Activated CD8-positive, alpha-beta T cell treated with anti-CD3 and anti-CD28 coated beads for 36 hours (primary cell): ENCODE results near the gene USP47. TPM values are rescaled to one million over a fixed set of nuclear protein-coding genes. Genes with fewer than 3 reads are reported as not detected.
A peak's percentile ranks its signal among the peaks of the same experiment; 100 is the strongest.
"Not testable (repeated sequence)": the region's sequence is repeated elsewhere in the genome, so short reads cannot be mapped to it uniquely, and the experiment has no call there.

Source experiments
- ATAC-seq: fragments of 200-7000 bp; cut with Tn5 transposase; one replicate; pipeline ENCODE4 v1.10.0; 2021; ENCODE audit warnings: mild to moderate bottlenecking, moderate library complexity
- CTCF ChIA-PET: fragments of 350-600 bp; sonication (Branson Sonifier 250); formaldehyde crosslinking; loops from one replicate; lab custom pipeline; 2021; ENCODE audit warnings: antibody characterized with exemption; lab: Charles Lee
- POLR2A ChIA-PET: fragments of 350-600 bp; sonication (Branson Sonifier 250); formaldehyde crosslinking; loops from one replicate; lab custom pipeline; 2021; ENCODE audit warnings: antibody characterized with exemption; lab: Charles Lee
- DNase-seq: peaks from one replicate; pipeline ENCODE4 v3.0.0-alpha.2; 2020
- H3K27ac Mint-ChIP-seq: one replicate; pipeline ENCODE4 v1.8.0; 2021; ENCODE audit warnings: mild to moderate bottlenecking, mixed read lengths
- H3K27me3 Mint-ChIP-seq: one replicate; pipeline ENCODE4 v1.8.0; 2021; ENCODE audit warnings: mixed read lengths
- H3K36me3 Mint-ChIP-seq: one replicate; pipeline ENCODE4 v1.8.0; 2021; ENCODE audit warnings: low read depth, mixed read lengths
- H3K4me1 Mint-ChIP-seq: one replicate; pipeline ENCODE4 v1.8.0; 2021; ENCODE audit warnings: low read depth, mixed read lengths
- H3K4me3 Mint-ChIP-seq: one replicate; pipeline ENCODE4 v1.8.0; 2021; ENCODE audit warnings: mild to moderate bottlenecking, moderate library complexity, mixed read lengths
- H3K9me3 Mint-ChIP-seq: one replicate; pipeline ENCODE4 v1.8.0; 2021; ENCODE audit warnings: mixed read lengths
- CTCF ChIP-seq: fragments of 200-600 bp; IDR thresholded peaks from one replicate; pipeline ENCODE4 v1.8.0; 2022; ENCODE audit warnings: antibody characterized with exemption, mild to moderate bottlenecking
- intact Hi-C: fragments of 100-400 bp; cut with micrococcal nuclease; formaldehyde crosslinking; loops from one replicate; pipeline ENCODE4 v1.10.0; 2022
- total RNA-seq, 2 experiments: library from RNA; stranded (reverse); gene quantifications; one replicate each; pipeline ENCODE4 v1.2.3, GENCODE V29; 2021

The USP47 gene
- total RNA-seq, 2 experiments from 2014 or later, result 37.8 to 39.7 TPM

GRCh38 chr11:11827272-11827671 is 14.5 kb upstream of the USP47 start:
- Mint-ChIP-seq H3K4me3 (no peak overlapping the region), H3K27ac (no peak overlapping the region), H3K27me3 (no peaks in the 10 kb centered on the region), H3K4me1 (no peaks in the 10 kb centered on the region), H3K36me3 (no peaks in the 10 kb centered on the region), H3K9me3 (peaks cover 1% of the 10 kb centered on the region)
- no peak for DNase-seq
- TF ChIP-seq CTCF, result no peak
- intact Hi-C loops, result no loop called here
- no peak for ATAC-seq
- POLR2A ChIA-PET, result no interaction called here
- CTCF ChIA-PET, result interaction anchor here (0.9 to 2.1 kb wide), 4 partner anchors 13 to 28 kb away, joined by 3 to 6 read pairs (median 4); no protein-coding TSS in a partner anchor

- H3K4me3 Mint-ChIP-seq, H3K4me1 Mint-ChIP-seq, H3K36me3 Mint-ChIP-seq, intact Hi-C loops, DNase-seq, H3K27me3 Mint-ChIP-seq, H3K27ac Mint-ChIP-seq, ATAC-seq, H3K9me3 Mint-ChIP-seq: not testable (repeated sequence)
- ChIA-PET CTCF (interaction anchor here (0.9 kb wide), 1 partner anchor 32 kb away, joined by 3 read pairs; no protein-coding TSS in a partner anchor), POLR2A (interaction anchor here (0.6 kb wide), 1 partner anchor 12 kb away, joined by 3 read pairs; no protein-coding TSS in a partner anchor)
Measured at GRCh38 chr11:11831406-11831805, 10.4 kb upstream of the USP47 start.

- CTCF ChIA-PET, result interaction anchor here (1.1 kb wide), 1 partner anchor 13 kb away, joined by 3 read pairs; no protein-coding TSS in a partner anchor
Measured at GRCh38 chr11:11836676-11837231, 5.0 kb upstream of the USP47 start.

GRCh38 chr11:11839718-11840117 is 2.1 kb upstream of the USP47 start:
- POLR2A ChIA-PET, result no interaction called here
- Mint-ChIP-seq H3K27ac (no peak overlapping the region), H3K9me3 (no peaks in the 10 kb centered on the region), H3K4me1 (peaks cover 3% of the 10 kb centered on the region), H3K27me3 (peaks cover 6% of the 10 kb centered on the region), H3K36me3 (no peaks in the 10 kb centered on the region), H3K4me3 (no peak overlapping the region)
- TF ChIP-seq CTCF, result no peak
- ATAC-seq (no peak), DNase-seq (no peak)
- CTCF ChIA-PET, result interaction anchor here (2.1 to 2.4 kb wide), 2 partner anchors 15 to 40 kb away, joined by 5 to 7 read pairs; no protein-coding TSS in a partner anchor
- intact Hi-C loops, result no loop called here

More at GRCh38 chr11:11836676-11837231, 5.0 kb upstream of the USP47 start:
- Mint-ChIP-seq H3K4me1 (no peaks in the 10 kb centered on the region), H3K36me3 (no peaks in the 10 kb centered on the region), H3K27ac (no peak overlapping the region), H3K4me3 (no peak overlapping the region), H3K9me3 (no peaks in the 10 kb centered on the region), H3K27me3 (peaks cover 6% of the 10 kb centered on the region)
- POLR2A ChIA-PET, result no interaction called here
- DNase-seq (no peak), ATAC-seq (no peak)
- intact Hi-C loops, result no loop called here
- no peak for TF ChIP-seq CTCF

- peaks cover 6% of the 10 kb centered on the region for H3K27me3 Mint-ChIP-seq
- no peak overlapping the region for H3K4me3 Mint-ChIP-seq
- ATAC-seq, result peak; percentile 12
- no peak for TF ChIP-seq CTCF
- DNase-seq, result no peak
- intact Hi-C loops, result no loop called here
- H3K36me3 Mint-ChIP-seq, result no peaks in the 10 kb centered on the region
- peaks cover 18% of the 10 kb centered on the region for H3K4me1 Mint-ChIP-seq
- H3K9me3 Mint-ChIP-seq, result no peaks in the 10 kb centered on the region
- CTCF ChIA-PET, result interaction anchor here (1.0 to 2.4 kb wide), 6 partner anchors 10 to 57 kb away, joined by 3 to 7 read pairs (median 4); no protein-coding TSS in a partner anchor
- POLR2A ChIA-PET, result interaction anchor here (0.6 to 3.5 kb wide), 8 partner anchors 10 to 39 kb away, joined by 3 to 16 read pairs (median 4); no protein-coding TSS in a partner anchor
- no peak overlapping the region for H3K27ac Mint-ChIP-seq
Measured at GRCh38 chr11:11841116-11841722, 553 bp upstream of the USP47 start.
